Effector memory CD4-positive, alpha-beta T cell (primary cell): Measurements from ENCODE around the gene LRMDA.

Source experiments
- DNase-seq, 3 donors: peaks; one replicate each; pipeline ENCODE4 v3.0.0-alpha.2; 2020
- H3K27ac ChIP-seq: 2 replicates; pipeline ENCODE4 v1.7.0; 2013; ENCODE audit warnings: mild to moderate bottlenecking, low read length, moderate library complexity; ENCODE audit not compliant: insufficient read depth, poor library complexity, severe bottlenecking
- H3K27me3 ChIP-seq: replicated peaks from 2 replicates; pipeline ENCODE4 v1.7.0; 2013; ENCODE audit warnings: mild to moderate bottlenecking, low read length; ENCODE audit not compliant: insufficient read depth, control insufficient read depth, poor library complexity, severe bottlenecking
- H3K36me3 ChIP-seq: 2 replicates; pipeline ENCODE4 v1.7.0; 2013; ENCODE audit warnings: mild to moderate bottlenecking, low read length, moderate library complexity; ENCODE audit not compliant: control insufficient read depth, insufficient read depth
- H3K4me1 ChIP-seq: 2 replicates; pipeline ENCODE4 v1.7.0; 2013; ENCODE audit warnings: low read length, mild to moderate bottlenecking; ENCODE audit not compliant: control insufficient read depth, insufficient read depth, poor library complexity, severe bottlenecking
- H3K4me3 ChIP-seq: 2 replicates; pipeline ENCODE4 v1.7.0; 2013; ENCODE audit warnings: low read length, low read depth, mild to moderate bottlenecking; ENCODE audit not compliant: insufficient read depth, poor library complexity, severe bottlenecking
- H3K9me3 ChIP-seq: 2 replicates; pipeline ENCODE4 v1.7.0; 2013; ENCODE audit warnings: mild to moderate bottlenecking, low read length, moderate library complexity; ENCODE audit not compliant: control insufficient read depth

LRMDA gene

DNA sequence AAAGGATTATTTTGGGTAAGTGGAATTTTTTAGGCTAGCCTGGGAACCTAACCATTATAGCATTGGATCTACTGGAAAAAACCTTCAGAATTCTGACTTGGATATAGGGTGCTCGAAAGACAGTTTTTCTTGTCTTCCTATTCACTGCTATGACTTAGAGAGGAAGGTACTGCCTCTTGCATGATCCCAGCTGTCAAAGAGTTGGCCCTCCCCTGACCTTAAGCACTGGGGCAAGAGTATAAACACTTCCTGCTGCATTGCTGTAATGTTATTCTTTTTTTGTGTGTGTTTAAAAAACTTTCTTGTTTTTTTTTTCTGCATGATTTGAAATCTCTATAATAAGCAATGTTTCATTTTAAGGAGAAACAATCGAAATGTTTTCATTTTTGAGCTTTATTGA is 113.0 kb downstream of the LRMDA start:
- DNase-seq, result no peak

DNA sequence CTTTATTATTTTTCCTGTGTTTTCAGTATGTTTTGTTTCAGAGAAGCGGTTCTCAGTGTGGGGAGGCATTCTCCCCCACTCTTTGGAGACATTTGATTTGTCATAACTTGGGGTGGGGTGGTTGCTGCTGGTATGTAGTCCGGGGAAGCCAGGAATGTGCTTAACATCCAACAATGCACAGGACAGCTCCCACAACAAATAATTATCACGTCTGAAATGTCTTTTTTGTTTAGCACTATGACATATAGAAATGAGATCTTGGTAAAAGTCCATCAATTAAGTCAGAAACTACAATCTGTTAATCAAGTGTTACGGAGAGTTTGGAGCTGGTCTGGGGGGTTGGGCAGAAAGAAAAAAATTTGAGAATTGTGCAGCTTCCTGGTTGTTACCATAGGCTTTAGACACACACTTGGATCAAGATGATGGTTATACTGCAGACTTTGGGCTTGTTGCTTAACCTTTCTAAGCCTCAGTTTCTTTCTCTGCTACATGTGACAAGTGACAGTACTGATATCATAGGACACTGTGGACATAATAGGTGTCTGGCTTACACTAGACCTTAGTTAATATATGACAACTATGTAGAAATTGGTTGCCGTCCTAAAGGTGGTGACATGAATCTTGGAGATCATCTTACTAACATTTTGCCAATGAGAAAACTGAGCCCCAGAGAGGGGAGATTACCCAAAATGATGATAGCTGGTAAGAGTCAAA is 113.7 kb downstream of the LRMDA start:
- DNase-seq, result no peak
- no peak overlapping the region for H3K27ac ChIP-seq

More for the DNA sequence above, 113.0 kb downstream of the LRMDA start:
- no peaks in the 10 kb centered on the region for H3K9me3 ChIP-seq
- no peak overlapping the region for H3K27ac ChIP-seq
- H3K4me1 ChIP-seq, result no peaks in the 10 kb centered on the region
- no peaks in the 10 kb centered on the region for H3K27me3 ChIP-seq
- no peak overlapping the region for H3K4me3 ChIP-seq
- no peaks in the 10 kb centered on the region for H3K36me3 ChIP-seq

DNA sequence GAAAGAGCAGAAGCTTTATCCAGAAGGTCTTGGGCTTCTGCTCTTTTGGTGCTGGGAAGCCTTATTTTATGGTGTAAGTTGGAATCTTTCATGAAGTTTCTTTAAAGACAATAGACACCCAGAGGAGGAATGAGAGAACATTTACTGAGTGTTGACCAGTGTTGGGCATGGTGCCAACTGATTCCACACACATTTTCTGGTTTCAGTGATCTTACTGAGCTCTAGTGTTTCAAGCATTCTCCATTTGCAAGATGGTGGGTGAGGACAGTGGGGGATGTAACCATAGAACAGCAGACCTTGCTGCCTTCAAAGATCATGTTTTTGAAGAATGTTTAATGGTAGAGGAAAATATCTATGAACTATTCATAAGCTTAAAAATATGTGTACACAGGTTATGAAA is 114.6 kb downstream of the LRMDA start:
- Histone ChIP-seq H3K4me1 (no peaks in the 10 kb centered on the region), H3K36me3 (no peaks in the 10 kb centered on the region), H3K4me3 (no peak overlapping the region), H3K27me3 (no peaks in the 10 kb centered on the region), H3K9me3 (no peaks in the 10 kb centered on the region), H3K27ac (no peak overlapping the region)
- no peak for DNase-seq

More for the DNA sequence above, 113.7 kb downstream of the LRMDA start:
- H3K36me3 ChIP-seq, result no peaks in the 10 kb centered on the region
- H3K27me3 ChIP-seq, result no peaks in the 10 kb centered on the region
- no peaks in the 10 kb centered on the region for H3K9me3 ChIP-seq
- no peaks in the 10 kb centered on the region for H3K4me1 ChIP-seq
- no peak overlapping the region for H3K4me3 ChIP-seq

DNA sequence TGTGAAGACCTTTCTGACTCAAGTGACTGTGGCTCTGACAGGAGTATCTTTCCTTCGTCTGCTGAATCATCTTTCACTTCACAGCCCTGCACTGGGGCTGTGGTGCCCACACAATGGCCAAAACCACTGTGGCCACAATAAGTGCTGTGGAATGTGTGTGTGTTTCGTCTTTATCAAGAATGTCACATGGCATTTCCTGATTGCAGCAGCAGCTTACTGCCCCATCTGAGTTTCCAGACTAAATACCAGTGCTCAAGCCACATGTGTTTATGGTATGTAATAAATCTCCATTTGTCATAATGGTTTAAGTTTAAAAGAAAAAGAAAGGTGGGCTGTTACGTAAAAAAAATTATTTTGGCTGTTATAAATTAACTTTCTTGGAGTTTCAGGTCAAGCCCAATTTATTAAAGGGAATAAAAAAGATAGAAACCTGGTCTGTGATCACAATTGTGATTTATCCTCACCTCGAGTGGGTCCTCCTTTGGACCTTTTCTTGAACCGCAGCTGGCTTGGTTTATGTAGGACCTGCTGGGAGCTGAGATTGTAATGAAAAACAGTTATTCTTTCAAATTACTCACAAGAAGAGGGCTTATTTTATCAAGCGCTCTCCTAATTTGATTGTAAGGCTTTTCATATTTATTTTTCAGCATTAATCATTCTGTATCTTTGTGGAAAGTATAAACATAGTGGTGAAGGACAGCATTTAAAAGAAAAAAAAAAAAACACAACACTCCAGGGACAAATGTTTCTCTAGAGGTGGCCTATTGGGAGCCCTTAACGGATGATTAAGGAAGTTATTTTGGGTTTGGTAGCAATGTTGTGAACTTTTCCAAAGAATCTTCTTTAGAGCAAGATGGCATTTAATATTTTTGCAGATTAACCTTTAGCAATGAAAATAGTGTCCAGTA is 116.2 kb downstream of the LRMDA start:
- no peaks in the 10 kb centered on the region for H3K9me3 ChIP-seq
- DNase-seq, result no peak
- H3K27me3 ChIP-seq, result no peaks in the 10 kb centered on the region
- no peaks in the 10 kb centered on the region for H3K36me3 ChIP-seq
- no peak overlapping the region for H3K27ac ChIP-seq
- no peaks in the 10 kb centered on the region for H3K4me1 ChIP-seq
- no peak overlapping the region for H3K4me3 ChIP-seq

DNA sequence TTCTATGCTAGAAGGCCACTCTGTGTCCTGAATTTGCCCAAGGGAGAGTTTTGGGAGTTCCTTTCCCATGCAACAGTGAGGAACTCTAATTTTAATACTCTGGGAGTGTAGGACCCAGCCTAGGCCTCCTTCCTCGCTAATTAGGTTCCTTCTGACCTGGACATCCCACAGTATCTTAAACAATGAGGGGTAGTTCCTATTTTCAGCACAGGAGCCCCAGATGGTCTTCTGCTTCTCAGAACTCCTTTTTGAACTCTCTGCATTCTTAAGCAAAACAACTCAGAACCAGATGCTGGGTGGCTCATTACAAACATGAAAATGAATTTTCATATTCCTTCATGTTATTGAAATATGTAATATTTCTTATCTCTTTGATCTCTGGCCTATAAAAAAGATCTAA is 116.9 kb downstream of the LRMDA start:
- Histone ChIP-seq H3K4me1 (no peaks in the 10 kb centered on the region), H3K36me3 (no peaks in the 10 kb centered on the region), H3K9me3 (no peaks in the 10 kb centered on the region), H3K27ac (no peak overlapping the region), H3K4me3 (no peak overlapping the region), H3K27me3 (no peaks in the 10 kb centered on the region)
- DNase-seq, result no peak

DNA sequence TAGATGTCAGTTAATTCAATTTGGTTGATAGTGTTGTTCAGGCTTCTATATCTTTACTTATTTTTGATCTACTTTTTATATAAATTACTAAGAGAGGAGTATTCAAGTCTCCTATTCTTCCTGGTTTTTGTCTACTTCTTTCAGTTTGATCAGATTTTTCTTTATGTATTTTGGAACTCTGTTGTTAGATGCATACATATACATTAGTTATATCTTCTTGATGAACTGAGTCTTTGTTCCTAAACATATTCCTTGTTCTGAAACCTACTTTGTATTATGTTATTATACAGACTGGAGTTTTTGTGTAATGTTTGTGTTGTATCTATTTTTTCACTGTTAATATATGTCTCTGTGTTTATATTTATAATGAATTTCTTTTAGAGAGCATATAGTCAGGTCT is 118.8 kb downstream of the LRMDA start:
- Histone ChIP-seq H3K4me3 (no peak overlapping the region), H3K36me3 (no peaks in the 10 kb centered on the region), H3K27me3 (no peaks in the 10 kb centered on the region), H3K27ac (no peak overlapping the region), H3K4me1 (no peaks in the 10 kb centered on the region), H3K9me3 (no peaks in the 10 kb centered on the region)
- no peak for DNase-seq

DNA sequence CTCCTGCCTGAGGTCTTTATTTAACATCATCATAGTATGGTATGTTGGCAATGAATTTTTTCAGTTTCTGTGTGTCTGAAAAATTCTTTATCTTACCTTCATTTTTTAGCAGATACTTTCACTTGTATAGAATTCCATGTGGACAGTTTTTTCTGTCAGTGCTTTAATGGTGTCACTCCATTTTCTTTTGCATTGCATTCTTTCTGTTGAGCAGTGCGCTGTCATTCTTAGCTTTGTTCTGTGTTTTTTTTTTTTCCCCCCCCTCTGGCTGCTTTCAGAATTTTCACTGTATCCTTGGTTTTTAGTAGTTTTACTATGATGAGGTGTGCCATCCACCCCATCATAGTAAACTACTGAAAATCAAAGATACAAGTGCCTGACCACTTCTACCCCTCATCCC is 120.7 kb downstream of the LRMDA start:
- no peaks in the 10 kb centered on the region for H3K27me3 ChIP-seq
- H3K9me3 ChIP-seq, result no peaks in the 10 kb centered on the region
- H3K4me1 ChIP-seq, result no peaks in the 10 kb centered on the region
- no peak overlapping the region for H3K27ac ChIP-seq
- H3K36me3 ChIP-seq, result no peaks in the 10 kb centered on the region
- DNase-seq, result no peak
- no peak overlapping the region for H3K4me3 ChIP-seq

DNA sequence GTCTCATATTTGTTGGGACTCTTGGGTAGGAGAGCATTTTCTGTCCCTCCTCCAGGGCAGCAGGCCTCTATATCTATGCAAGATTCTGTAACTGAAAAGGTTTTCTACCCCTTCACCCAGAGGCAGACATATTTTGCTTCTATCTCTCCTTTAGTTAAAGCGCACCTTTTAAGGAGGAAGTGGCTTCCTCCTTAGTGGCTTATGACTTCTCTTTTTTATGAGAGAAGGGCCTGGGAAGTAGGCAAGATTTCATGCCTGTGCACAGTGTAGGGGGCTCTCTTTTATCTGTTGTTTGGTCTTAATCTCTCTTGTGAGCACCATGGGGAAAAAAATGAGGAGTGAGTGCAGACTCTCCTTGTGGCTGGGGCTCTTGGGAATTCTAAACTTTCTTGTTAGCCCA is 122.1 kb downstream of the LRMDA start:
- Histone ChIP-seq H3K4me1 (no peaks in the 10 kb centered on the region), H3K36me3 (no peaks in the 10 kb centered on the region), H3K27ac (no peak overlapping the region), H3K4me3 (no peak overlapping the region), H3K27me3 (no peaks in the 10 kb centered on the region), H3K9me3 (no peaks in the 10 kb centered on the region)
- no peak for DNase-seq

DNA sequence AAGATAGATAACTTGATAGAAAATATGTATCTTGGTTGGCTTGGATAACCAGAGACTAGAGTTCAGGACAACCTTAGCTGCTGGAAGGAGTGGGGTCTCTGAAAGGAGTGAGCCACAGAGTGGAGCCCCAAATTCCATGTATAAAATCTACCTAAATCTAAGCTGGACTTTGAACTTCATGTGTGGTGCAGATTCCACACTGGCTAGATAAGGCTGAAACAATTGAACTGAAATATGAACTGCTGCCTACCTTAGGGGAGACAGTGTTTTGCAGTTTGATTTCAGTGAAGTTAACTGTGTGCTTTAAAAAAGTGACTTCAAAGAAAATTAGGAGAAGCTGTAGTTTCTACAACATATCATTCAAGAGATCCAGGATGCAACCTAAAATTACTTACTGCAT is 123.9 kb downstream of the LRMDA start:
- no peak overlapping the region for H3K4me3 ChIP-seq
- H3K9me3 ChIP-seq, result no peaks in the 10 kb centered on the region
- DNase-seq, result no peak
- H3K27ac ChIP-seq, result no peak overlapping the region
- no peaks in the 10 kb centered on the region for H3K27me3 ChIP-seq
- no peaks in the 10 kb centered on the region for H3K4me1 ChIP-seq
- no peaks in the 10 kb centered on the region for H3K36me3 ChIP-seq

DNA sequence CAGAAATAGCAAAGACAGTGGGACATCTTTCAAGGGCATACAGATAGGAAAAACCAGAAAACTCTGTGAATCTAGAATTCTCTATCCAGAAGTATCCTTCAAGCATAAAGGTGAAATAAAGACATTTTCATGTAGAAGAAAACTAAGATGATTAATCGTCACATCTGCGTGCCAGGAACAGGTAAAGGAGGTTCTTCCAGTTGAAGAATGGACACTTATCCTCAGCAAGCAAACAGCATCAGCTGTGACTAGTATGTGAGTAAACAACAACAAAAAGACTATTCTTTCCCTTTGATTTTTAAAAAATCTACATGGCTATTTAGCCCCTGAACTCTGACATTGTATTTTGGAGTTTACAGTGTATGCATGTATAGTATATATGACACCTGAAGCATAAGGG is 124.9 kb downstream of the LRMDA start:
- Histone ChIP-seq H3K27ac (no peak overlapping the region), H3K36me3 (no peaks in the 10 kb centered on the region), H3K27me3 (no peaks in the 10 kb centered on the region), H3K4me3 (no peak overlapping the region), H3K4me1 (no peaks in the 10 kb centered on the region), H3K9me3 (no peaks in the 10 kb centered on the region)
- no peak for DNase-seq
